GM18526 (cell line): Measurements from ENCODE around the gene PRELID3B.

Experiments
- POLR2A ChIP-seq: IDR thresholded peaks from 3 replicates; pipeline ENCODE4 v1.6.1; 2011; ENCODE audit not compliant: insufficient read length; ENCODE audit errors: extremely low read depth

The PRELID3B gene

DNA sequence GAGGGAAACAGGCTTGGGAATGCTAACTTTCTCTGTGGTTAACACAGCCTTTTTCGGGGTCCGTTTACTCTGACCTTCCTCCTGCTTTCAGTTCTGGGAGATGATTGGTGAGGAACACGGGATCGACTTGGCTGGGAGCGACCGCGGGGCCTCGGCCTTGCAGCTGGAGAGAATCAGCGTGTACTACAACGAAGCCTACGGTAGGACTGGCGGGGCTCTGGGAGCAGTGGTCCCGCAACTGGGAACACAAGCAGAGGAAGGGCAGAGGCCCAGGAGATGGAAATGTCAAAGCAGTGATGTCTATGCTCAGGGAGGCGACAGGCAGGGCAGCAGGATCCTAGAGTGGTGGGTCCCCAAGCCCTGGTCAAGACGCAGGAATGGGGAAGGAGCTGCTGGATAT lies 19.8 kb downstream of the PRELID3B start:
- TF ChIP-seq POLR2A = no peak

DNA sequence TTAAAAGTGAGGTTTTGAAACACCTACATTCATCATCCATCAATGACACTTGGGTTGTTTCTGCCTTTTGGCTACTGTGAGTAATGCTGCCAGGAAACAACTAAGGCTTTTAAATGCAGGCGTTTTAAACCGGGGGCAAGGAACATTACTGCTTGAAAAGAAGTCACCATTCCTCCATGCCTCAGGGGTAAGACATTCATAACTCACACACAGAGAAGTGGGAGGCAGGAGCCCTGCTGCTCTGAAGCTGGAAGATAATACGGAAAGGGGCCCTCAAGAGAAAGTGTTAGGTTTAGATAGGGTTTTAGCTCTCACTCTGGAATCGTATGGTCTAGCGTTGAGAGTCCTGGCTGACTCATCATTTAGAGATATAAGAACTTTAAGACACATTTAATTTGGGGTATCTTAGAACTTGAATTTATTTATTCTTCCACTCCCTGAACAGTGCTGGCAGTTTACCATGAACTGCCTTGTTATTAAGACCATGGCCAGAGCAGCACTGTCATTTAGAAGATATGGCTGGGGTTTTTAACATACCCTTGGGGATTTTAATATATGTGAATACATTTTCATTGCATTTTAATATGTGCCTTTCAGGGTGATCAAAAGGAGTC lies 21.5 kb downstream of the PRELID3B start:
- TF ChIP-seq POLR2A = no peak

DNA sequence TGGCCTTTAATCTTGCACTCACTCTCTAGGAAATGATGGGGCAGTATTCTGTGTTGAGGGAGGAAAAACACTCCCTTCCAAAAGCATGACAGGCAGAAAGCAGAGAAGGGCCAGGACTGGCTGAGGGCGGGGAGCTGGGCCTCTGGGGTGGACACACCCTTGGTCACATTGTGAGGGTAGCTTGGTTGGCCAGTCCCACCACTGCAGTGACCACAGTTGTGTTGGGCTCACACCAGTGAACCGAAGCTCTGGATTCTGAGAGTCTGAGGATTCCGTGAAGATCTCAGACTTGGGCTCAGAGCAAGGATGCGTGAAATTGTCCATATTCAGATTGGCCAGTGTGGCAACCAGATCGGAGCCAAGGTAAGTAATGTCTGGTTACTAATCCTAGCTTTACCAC lies 23.4 kb downstream of the PRELID3B start, which contains the start of gene TUBB1:
TUBB1 (plus strand) TSS at position 213 of the 400 bp plus-strand sequence; CDS start at position 307, 94 bp downstream.
- TF ChIP-seq POLR2A = no peak

DNA sequence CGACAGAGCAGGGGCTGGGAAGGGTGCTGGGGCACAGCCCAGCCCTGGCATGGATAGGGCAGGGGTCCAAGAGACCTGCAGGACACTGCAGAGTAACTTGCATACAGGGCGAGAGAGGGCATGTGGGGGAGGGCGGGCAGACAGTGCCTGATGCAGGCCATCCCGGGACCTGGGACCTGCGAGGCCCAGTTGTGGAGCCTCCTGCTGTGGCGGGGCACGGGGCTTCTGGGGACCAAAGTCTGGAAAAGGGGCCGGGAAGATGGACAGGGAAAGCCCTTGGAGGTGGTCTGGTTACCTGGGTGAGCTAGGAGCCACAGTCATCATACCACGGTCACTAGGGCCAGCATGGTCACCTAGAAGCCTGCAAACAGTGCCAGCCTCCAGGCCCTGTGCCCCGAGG lies 23.8 kb downstream of the PRELID3B start:
- no peak for TF ChIP-seq POLR2A

DNA sequence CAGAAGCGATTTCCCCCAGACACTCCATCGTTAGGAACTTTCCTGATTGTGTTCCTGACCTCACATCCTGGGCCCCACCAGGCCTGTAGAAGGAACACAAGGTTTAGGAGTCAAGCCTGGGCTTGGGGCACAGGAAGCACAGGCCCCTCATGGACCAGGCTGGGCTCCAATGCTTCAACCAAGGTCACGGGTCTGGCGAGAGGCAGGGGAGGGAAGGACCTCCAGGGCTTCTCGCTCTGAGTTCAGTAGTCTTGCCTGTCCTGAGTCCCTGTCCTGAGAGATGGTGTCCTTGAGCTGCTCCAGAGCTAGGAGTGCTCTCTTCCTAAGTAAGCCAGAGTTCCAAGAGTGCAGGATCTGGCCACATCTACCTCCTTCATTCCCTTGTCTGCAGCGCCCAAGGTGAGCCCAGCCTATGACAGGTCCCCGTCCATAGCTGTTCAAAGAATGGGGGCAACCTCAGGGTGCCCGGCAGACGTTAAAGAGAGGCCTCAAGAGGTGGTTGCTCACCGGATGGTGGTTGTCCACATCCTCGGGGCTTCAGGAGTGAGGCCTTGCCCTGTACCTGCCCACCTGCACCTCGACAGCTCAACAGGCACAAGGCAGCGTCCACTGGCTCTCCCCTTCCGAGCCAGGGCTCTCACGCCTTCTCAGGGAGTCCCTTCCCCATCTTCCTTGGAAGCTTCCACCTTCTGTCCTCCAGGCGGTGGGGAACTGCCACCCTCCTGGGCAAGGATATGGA lies 24.9 kb downstream of the PRELID3B start:
- no peak for TF ChIP-seq POLR2A

DNA sequence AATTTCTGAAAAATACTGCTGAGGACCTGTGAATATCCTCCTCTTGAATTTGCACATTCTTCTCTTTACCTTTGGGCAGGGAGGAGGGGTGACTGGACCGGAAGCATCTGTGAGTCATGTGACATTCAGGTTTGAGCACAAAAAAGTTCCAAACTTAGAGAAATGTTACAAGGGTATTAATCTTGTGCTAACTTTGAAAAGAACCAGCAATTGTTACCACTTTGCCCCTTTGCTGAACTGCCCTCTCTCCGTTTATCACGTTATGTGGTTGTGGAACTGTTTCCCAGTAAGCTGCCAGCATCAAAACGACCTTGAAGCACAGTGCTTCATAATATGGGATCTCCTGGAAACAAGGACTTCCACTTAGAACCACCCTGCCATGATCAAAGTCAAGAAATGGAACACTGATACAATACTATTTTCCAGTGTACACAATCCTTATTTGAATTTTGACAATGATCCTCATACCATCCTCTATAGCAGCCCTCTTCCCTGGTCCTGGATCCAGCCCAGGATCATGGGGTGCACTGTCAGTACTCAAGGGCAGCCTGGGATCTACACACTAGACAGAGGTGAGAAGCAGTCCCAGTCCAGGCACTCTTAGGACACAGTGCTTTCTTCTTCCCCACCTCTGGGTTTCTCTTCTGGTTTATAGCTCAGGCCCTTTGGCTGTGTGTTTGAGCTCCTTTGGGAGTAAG lies 25.6 kb downstream of the PRELID3B start:
- no peak for TF ChIP-seq POLR2A

DNA sequence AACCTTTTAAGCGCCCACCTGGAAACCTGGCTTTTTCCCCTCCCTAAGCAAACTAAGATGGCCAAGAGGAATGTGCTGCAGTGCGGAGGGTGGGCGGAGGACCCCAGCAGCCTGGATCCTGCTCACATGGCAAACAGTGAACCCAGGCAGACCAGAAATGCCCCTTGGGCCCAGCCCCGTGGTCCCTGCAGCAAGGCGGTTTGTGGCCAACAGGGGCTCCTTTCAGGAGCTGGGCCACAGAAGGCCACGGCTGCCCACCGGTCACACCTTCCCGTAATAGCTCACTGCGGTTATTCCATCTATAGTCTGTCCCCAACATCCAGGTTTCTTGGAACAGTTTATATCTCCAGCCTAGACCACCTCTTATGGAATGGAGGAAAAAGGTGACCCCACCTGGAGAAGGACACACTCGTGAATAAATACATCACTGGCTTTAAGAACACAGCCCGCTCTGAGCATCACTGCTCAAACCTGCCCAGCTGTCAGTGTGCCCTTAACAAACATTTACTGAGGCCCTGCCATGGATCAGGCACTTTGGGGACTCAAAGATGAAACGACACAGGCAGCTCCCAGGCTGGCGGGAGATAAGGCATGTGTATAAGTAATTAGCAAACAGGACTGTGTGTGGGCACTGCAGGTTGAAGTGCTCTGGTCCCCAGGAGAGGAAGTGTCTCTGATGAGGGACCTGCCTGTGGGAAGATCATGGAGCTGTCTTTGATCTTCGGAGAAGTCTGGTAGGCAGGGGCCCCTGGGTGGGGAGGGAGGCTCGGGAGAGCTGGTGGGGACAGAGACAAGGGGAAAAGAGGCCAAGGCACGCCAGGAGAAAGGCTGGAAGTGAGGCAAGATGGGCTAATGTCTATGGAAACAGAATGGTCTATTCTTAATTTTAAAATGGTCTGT lies 26.5 kb downstream of the PRELID3B start:
- no peak for TF ChIP-seq POLR2A

DNA sequence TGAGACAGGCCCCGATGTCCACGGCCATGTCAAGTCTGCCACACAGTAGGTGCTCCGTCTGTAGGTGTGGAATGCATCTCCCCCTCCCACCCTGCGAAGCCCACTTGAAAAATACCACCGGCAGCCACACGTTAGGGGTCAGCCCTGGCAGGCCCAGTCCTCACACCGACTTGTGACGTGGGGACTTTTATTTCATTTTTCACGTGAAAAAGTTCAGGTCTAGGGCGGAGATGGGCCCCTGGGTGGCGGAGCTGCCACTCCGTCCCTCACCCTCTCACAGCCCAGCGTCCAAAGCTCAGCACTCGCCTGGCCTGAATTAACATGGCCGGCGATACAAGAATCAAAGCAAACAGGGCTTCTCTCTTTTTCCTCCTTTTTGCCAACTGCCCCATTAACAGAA lies 27.2 kb downstream of the PRELID3B start:
- no peak for TF ChIP-seq POLR2A

DNA sequence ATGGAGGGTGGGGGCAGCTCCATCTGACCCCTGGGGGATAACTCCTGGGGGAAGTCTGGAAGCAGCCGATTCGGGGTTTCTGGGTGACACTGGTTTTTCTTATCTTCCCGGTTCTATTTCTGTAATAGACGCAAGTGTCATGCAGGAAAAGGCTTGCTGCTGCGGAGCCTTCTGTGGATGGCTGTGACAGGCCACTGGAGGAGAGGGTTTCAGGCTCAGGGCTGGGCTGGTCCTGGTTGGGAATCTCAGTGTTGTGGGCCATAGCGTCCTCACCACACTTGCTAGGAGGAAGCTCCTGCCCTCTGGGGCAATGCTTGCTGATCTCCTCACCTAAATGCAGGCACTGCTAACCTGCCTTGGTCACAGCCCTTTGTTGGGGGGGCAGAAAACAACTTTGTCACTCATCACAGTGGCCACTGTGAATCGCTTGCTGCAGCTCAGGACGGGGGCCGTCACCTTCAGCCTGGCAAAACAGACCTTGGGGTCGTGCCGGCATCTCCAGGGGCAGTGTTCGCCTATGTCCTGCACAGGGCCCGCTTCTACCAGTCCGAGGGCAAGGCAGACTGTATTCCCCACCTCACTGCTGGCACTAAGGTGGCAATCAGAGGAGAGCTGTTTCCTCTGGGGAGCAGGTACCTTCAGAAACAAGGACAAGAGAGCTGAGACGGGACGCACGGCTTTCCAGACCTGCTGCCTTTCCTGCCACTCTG lies 27.8 kb downstream of the PRELID3B start:
- no peak for TF ChIP-seq POLR2A

DNA sequence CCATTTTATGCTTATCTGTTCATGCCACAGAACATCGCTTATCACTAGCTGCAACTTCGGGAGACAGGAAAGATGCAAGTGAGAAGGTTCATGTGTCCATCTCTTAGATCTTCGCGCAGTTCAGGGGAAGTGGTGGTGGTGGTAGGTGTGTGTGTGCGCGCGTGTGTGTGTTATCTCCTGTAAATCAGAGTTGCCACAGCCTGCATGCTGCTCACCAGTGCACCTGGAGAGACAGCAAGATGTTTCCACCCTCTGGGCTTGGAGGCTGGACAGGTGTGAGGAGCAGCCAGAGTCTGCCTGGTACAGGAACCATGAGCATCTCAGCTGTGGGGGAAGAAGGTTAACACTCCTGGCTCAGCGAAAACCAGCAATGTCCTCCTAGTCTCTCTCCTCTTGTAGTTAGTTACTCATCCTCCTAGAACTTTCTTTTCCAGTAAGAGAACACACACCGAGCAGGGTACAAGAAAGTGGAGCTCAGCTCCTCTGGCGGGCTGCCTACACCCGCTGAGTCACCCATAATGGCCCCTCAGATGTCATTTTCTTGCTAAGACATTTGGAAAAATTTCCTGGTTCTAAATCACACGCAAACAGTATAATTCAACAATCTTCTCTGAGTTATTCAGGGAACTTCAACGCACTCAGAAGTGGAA lies 28.5 kb downstream of the PRELID3B start:
- no peak for TF ChIP-seq POLR2A

DNA sequence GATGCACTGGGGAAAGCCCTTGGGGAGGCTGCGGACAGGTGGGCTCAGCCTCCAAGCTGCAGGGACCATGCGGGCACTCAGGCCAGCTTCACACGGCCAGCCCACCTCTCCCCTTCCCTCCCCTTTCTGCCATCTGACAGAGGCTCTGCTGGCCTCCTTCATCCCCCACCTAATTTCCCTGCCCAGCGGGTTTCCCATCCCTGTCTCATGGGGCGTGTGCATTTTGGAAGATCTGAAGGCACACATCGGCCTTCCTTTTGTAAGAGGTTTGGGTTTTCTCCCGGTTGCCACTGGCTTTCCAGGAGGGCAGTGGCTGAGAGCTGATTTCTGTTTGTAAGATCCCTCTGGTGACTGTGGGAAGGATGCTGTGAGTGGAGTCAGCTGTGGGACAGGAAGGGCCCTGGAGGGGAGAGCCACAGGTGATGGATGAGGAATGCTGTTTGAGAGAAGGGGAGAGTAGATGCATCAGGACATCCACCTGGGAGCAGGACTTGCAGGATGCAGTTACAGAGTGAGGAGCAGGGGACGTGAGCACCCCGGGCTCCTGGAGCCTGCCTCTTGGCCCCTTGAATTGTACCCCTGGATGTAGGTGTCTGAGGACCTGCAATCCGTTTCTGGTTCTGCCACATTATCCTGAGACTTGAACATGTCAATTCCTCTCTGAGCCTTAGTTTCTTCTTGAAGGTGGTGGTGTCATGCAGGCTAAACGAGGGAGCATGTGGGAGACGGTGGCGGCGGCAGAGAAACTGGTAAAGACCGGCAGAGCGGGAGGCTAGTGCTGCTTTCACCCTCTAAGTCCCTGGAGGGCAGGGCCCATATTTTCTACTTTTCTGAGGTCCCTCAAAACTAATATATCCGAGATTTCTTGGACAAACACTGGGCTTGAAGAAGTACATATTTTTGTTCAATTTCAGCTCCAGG lies 29.3 kb downstream of the PRELID3B start:
- TF ChIP-seq POLR2A = no peak

DNA sequence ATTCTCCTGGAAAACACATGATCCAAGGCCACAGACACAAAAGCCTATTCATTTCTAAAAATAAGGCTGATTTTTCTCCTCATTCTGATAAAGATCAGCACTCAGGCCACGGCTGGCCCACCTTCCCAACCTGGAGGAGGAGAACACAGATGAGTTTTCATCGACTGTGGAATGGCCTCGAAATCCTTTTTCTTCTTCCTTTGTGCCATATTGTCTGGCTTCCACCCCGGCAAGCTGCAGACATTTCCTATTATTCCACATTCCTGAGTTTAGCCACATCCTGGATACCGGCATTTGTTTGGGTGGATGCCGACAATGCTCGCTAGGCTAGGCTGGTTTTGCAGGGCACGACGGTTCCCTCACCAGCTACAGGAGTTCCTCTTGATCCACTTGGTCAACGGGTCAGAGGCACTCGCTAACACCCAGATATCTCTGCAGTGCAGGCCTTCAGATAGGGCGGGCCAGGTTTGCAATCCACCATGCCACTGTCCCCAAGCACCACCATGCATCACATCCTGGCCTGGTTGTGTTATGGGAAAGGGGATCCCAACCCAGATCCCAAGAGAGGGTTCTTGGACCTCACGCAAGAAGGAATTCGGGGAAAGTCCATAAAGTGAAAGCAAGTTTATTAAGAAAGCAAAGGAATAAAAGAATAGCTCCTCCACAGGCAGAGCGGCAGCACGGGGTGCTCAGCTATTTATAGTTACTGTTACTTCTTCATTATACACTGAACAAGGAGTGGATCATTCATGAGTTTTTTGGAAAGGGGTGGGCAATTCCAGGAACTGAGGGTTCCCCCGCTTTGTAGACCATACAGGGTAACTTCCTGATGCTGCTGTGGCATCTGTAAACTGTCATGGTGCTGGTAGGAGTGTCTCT lies 31.4 kb downstream of the PRELID3B start:
- no peak for TF ChIP-seq POLR2A
